Mucosa of descending colon (tissue), 3 donors: Measurements from ENCODE around the gene ZBTB45. TPM values are rescaled to one million over a fixed set of nuclear protein-coding genes. Genes with fewer than 3 reads are reported as not detected.
A peak's percentile ranks its signal among the peaks of the same experiment; 100 is the strongest.

Source experiments
- ATAC-seq: fragments of 200-7000 bp; cut with Tn5 transposase; one replicate; pipeline ENCODE4 v1.9.1; 2020; ENCODE audit warnings: mild to moderate bottlenecking, moderate library complexity
- DNase-seq, 3 donors: peaks; one replicate each; pipeline ENCODE4 v3.0.0-alpha.2; 2020
- H3K36me3 ChIP-seq: fragments of 200-600 bp; one replicate; pipeline ENCODE4 v1.8.0; 2021; ENCODE audit warnings: low read depth, mild to moderate bottlenecking
- H3K4me1 ChIP-seq: fragments of 200-600 bp; one replicate; pipeline ENCODE4 v1.8.0; 2021; ENCODE audit warnings: low read depth, mild to moderate bottlenecking
- H3K4me3 ChIP-seq: fragments of 200-600 bp; one replicate; pipeline ENCODE4 v1.8.0; 2021; ENCODE audit warnings: mild to moderate bottlenecking
- H3K9me3 ChIP-seq: fragments of 200-600 bp; one replicate; pipeline ENCODE4 v1.8.0; 2021; ENCODE audit warnings: mild to moderate bottlenecking
- CTCF ChIP-seq: fragments of 200-600 bp; IDR thresholded peaks from one replicate; pipeline ENCODE4 v1.8.0; 2022; ENCODE audit warnings: antibody characterized with exemption, mild to moderate bottlenecking
- intact Hi-C, 2 donors: fragments of 100-400 bp; cut with DNase I in 1 of 2; cut with micrococcal nuclease in 1 of 2; formaldehyde crosslinking; loops; one replicate each; pipeline versions ENCODE4 v1.11.0 to v1.11.1; 2022; cut with DNase I, micrococcal nuclease
- total RNA-seq, 3 donors: library from RNA; stranded (reverse); fragmentation: NEBNext Ultra II Directional in 2 of 3; extraction: Animal tissue kit (Norgen Biotek cat#: 25700) in 2 of 3; gene quantifications; one replicate each; pipeline versions ENCODE4 v1.2.1 to v1.2.4, GENCODE V29; 2021 to 2023
- donor health status: DM: no; HTN: no; CAD: no; lungs with moderate emphysema.
- donor health status: DM: no; HTN: no; CAD: no.
- donor health status: DM: no; HTN: yes; CAD: no.

The ZBTB45 gene
- total RNA-seq, 3 donors from 2014 or later = 12.1 to 16.7 (median 13.4) TPM

- ATAC-seq (peak; percentile 62), DNase-seq (peak; percentile 89 to 95 (median 91))
- H3K4me3 ChIP-seq = peak overlapping the region; percentile 57
- intact Hi-C loops = no loop called here
- H3K9me3 ChIP-seq = no peaks in the 10 kb centered on the region
- no peak for TF ChIP-seq CTCF
- H3K36me3 ChIP-seq = peaks cover 8% of the 10 kb centered on the region
- H3K4me1 ChIP-seq = peaks cover 43% of the 10 kb centered on the region
Observed at GRCh38 chr19:58559275-58560006, 39.8 kb upstream of the ZBTB45 start.

- peaks cover 49% of the 10 kb centered on the region for H3K4me1 ChIP-seq
- peak; percentile 80 for ATAC-seq
- TF ChIP-seq CTCF = no peak
- peak; percentile 99 to 100 (median 99) for DNase-seq
- H3K9me3 ChIP-seq = no peaks in the 10 kb centered on the region
- peaks cover 8% of the 10 kb centered on the region for H3K36me3 ChIP-seq
- H3K4me3 ChIP-seq = peak overlapping the region; percentile 57
- intact Hi-C loops = no loop called here
Observed at GRCh38 chr19:58558623-58559274, 39.1 kb upstream of the ZBTB45 start.

DNA sequence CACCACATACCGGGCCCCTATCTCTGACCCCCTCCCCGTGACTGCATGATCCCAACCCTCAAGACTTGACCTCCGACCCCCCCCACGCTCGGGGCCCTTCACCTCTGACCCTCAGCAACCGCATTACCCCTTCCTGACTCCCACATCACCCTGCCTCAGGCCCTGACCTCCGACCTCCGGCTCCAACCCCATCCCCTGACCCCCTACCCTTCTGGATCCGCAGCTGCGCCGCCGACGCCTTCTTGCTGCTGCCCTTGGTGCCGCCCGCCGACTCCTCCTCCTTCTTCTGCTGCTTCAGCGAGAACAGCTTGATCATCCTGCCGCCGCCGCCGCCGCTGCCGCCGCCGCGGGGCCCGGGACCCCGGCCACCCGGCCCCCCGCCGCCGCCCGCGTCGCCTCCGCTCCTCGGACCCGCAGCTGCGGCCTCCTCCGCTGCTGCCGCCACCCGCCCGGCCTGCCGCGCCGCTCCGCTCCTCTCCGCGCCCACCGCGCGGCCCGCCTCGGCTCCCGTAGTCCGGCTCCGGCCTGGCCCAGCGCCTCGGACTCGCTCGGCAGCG is 38.5 kb upstream of the ZBTB45 start, which contains the start of gene UBE2M:
UBE2M (minus strand) TSS at position 546 of the 557 bp plus-strand sequence; CDS start at position 316, 230 bp downstream.
- Histone ChIP-seq H3K9me3 (no peaks in the 10 kb centered on the region), H3K4me1 (peaks cover 43% of the 10 kb centered on the region), H3K36me3 (peaks cover 8% of the 10 kb centered on the region), H3K4me3 (peak within 1 kb of the TSS; percentile 57)
- DNase-seq = peak; percentile 64 to 88 (median 77)
- intact Hi-C loops = no loop called here
- ATAC-seq = no peak
- TF ChIP-seq CTCF = no peak

GRCh38 chr19:58557221-58558065 is 37.8 kb upstream of the ZBTB45 start:
- Histone ChIP-seq H3K4me3 (peak overlapping the region; percentile 57), H3K36me3 (peaks cover 8% of the 10 kb centered on the region), H3K9me3 (no peaks in the 10 kb centered on the region), H3K4me1 (peaks cover 36% of the 10 kb centered on the region)
- TF ChIP-seq CTCF = no peak
- DNase-seq (peak in 2 of 3 donors; percentile 21 to 51), ATAC-seq (no peak)
- intact Hi-C loops = no loop called here

DNA sequence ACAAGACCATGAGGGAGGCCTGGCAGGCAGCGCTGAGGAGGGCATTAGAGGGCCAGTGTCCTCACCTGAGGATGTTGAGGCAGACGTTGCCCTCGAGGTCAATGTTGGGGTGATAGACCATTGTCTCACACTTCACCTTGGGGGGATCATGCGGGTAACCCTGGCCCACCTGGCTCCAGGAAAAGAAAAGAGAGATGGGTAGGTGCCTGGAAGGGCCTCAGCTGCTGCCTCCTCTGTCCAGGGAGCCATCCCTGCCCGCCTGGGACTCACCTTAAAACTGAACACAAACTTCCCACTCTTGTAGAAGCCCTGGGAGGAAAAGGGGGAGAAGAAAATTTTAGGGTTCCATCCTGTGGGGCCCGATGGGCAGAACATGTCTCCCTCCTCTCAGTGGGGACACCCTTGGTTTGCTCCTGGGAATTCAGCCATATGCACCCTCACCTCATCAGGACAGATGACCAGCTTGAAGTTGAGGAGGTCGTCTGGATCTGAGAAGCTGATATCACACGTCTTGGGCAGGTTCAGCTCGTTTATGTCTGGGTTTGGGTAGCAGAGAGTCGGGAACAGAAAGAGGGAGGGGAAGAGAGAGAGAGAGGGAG is 37.1 kb upstream of the ZBTB45 start:
- ATAC-seq = no peak
- intact Hi-C loops = no loop called here
- no peaks in the 10 kb centered on the region for H3K9me3 ChIP-seq
- no peak for TF ChIP-seq CTCF
- H3K4me3 ChIP-seq = no peak overlapping the region
- DNase-seq = peak in 2 of 3 donors; percentile 7 to 45
- H3K4me1 ChIP-seq = peaks cover 28% of the 10 kb centered on the region
- H3K36me3 ChIP-seq = peaks cover 8% of the 10 kb centered on the region
